ENCODE results near the gene ISY1.
"Not testable (repeated sequence)": the region's sequence is repeated elsewhere in the genome, so short reads cannot be mapped to it uniquely, and the experiment has no call there.

GRCh38 chr3:129184784-129185542 lies 24.1 kb upstream of the ISY1 start:
- not testable (repeated sequence) for TF ChIP-seq POLR2A, CTCF (IDR thresholded peaks at IDR 0.05)
